PC-3 (cell line): ENCODE results near the gene LINC00305. TPM values are rescaled to one million over a fixed set of nuclear protein-coding genes. Genes with fewer than 3 reads are reported as not detected.

ENCODE experiments used
- ATAC-seq: fragments of 200-7000 bp; cut with Tn5 transposase; 2 replicates; pipeline ENCODE4 v1.9.1; 2020; ENCODE audit warnings: mild to moderate bottlenecking, moderate library complexity
- BruUV-seq: library from RNA; stranded (reverse); fragments of 400-500 nt; replicated peaks from 2 replicates; lab custom pipeline; 2021; lab: Mats Ljungman, UMichigan
- CTCF ChIA-PET: fragments of 300-600 bp; sonication (Branson Sonifier 250); formaldehyde crosslinking; loops from one replicate; lab custom pipeline; 2022; ENCODE audit warnings: antibody characterized with exemption; lab: Charles Lee
- POLR2A ChIA-PET: fragments of 300-600 bp; sonication (Branson Sonifier 250); formaldehyde crosslinking; loops from one replicate; lab custom pipeline; 2022; ENCODE audit warnings: antibody characterized with exemption; ENCODE audit not compliant: unreplicated experiment; lab: Charles Lee
- DNase-seq: peaks from one replicate; pipeline ENCODE4 v3.0.0-alpha.2; 2015
- H2AFZ ChIP-seq: fragments of 300-600 bp; sonication (generic); 2 replicates; pipeline ENCODE4 v1.6.0; 2016; ENCODE audit warnings: antibody characterized with exemption, low read length
- H3F3A ChIP-seq: fragments of 300-600 bp; sonication (generic); one replicate; pipeline ENCODE4 v1.6.0; 2017; ENCODE audit warnings: antibody characterized with exemption, low read length, control low read depth, mild to moderate bottlenecking; ENCODE audit not compliant: unreplicated experiment
- H3K27ac ChIP-seq: fragments of 300-600 bp; sonication (generic); 2 replicates; pipeline ENCODE4 v1.5.1; 2016; ENCODE audit warnings: mild to moderate bottlenecking, low read length
- H3K27me3 ChIP-seq: fragments of 300-600 bp; sonication (generic); 2 replicates; pipeline ENCODE4 v1.6.1; 2016; ENCODE audit warnings: low read length, mixed read lengths
- H3K36me3 ChIP-seq: fragments of 300-600 bp; sonication (generic); 2 replicates; pipeline ENCODE4 v1.6.1; 2016; ENCODE audit warnings: low read depth, mixed run types, low read length, mixed read lengths
- H3K4me1 ChIP-seq: fragments of 300-600 bp; sonication (generic); 2 replicates; pipeline ENCODE4 v1.5.1; 2016; ENCODE audit warnings: low read length; ENCODE audit not compliant: insufficient read depth
- H3K4me2 ChIP-seq: fragments of 300-600 bp; sonication (generic); 2 replicates; pipeline ENCODE4 v1.6.0; 2016; ENCODE audit warnings: low read length
- H3K4me3 ChIP-seq: fragments of 300-600 bp; sonication (generic); 2 replicates; pipeline ENCODE4 v1.5.1; 2016; ENCODE audit warnings: mild to moderate bottlenecking, low read length, mixed read lengths
- H3K79me2 ChIP-seq: fragments of 300-600 bp; sonication (generic); 2 replicates; pipeline ENCODE4 v1.6.1; 2017; ENCODE audit warnings: low read length, mixed read lengths
- H3K9ac ChIP-seq: fragments of 300-600 bp; sonication (generic); 2 replicates; pipeline ENCODE4 v1.6.0; 2016; ENCODE audit warnings: mild to moderate bottlenecking, low read length
- H3K9me2 ChIP-seq: fragments of 300-600 bp; sonication (generic); replicated peaks from 2 replicates; pipeline ENCODE4 v1.6.1; 2016; ENCODE audit warnings: mixed run types, low read length, mixed read lengths
- H3K9me3 ChIP-seq: fragments of 300-600 bp; sonication (generic); 2 replicates; pipeline ENCODE4 v1.6.1; 2016; ENCODE audit warnings: low read length, mixed read lengths
- H4K20me1 ChIP-seq: fragments of 300-600 bp; sonication (generic); 2 replicates; pipeline ENCODE4 v1.6.1; 2016; ENCODE audit warnings: low read length, mixed read lengths
- EZH2 ChIP-seq: fragments of 300-600 bp; sonication (generic); IDR thresholded peaks from one replicate; pipeline ENCODE4 v1.6.1; 2017; ENCODE audit warnings: antibody characterized with exemption, mild to moderate bottlenecking, low read length; ENCODE audit not compliant: unreplicated experiment
- EZH2phosphoT487 ChIP-seq: fragments of 300-600 bp; sonication (generic); IDR thresholded peaks from 2 replicates; pipeline ENCODE4 v1.6.1; 2018; ENCODE audit warnings: mild to moderate bottlenecking, antibody characterized with exemption, low read length, borderline replicate concordance
- intact Hi-C: fragments of 100-400 bp; cut with micrococcal nuclease; formaldehyde crosslinking; loops from 2 replicates; pipeline ENCODE4 v1.9.0; 2023
- total RNA-seq: library from RNA; depleted of rRNA; stranded (reverse); fragments of >200 nt; gene quantifications from 2 replicates; pipeline ENCODE4 v1.2.3, GENCODE V29; 2014
- TF ChIP-seq, protein P1 (sequence below): fragments of 300-600 bp; sonication (generic); conservative IDR thresholded peaks from 2 replicates; pipeline ENCODE4 v1.5.1; 2017; ENCODE audit warnings: antibody characterized with exemption, low read depth, mild to moderate bottlenecking, low read length

The LINC00305 gene
- total RNA-seq, 1 experiment from 2014 or later: not detected

DNA sequence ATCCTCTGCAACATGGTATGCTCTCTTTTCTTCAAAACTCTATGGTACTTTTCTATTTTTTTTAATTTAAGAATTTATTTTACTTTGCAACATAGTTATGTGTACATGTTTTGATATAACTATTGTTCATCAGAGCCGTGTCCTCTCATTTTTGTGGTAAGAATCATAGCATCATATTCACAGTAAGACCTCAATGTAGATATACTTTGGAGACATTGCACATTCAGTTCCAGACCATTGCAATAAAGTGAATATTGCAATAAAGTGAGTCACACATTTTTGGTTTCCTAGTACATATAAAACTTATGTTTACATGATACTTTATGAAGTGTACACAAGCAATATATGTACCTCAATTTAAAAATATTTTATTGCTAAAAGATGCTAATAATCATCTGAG, 22.7 kb upstream of the LINC00305 start:
- POLR2A ChIA-PET: no interaction called here
- ATAC-seq: peak; percentile 55
- CTCF ChIA-PET: no interaction called here
- no peak overlapping the region for H3K4me2 ChIP-seq
- no peaks in the 10 kb centered on the region for H4K20me1 ChIP-seq
- no peaks in the 10 kb centered on the region for H3K9me3 ChIP-seq
- no peaks in the 10 kb centered on the region for H3K4me1 ChIP-seq
- H3K9me2 ChIP-seq: no peaks in the 10 kb centered on the region
- DNase-seq: peak; percentile 22
- H3F3A ChIP-seq: no peaks in the 10 kb centered on the region
- no peak overlapping the region for H2AFZ ChIP-seq
- no peaks in the 10 kb centered on the region for H3K79me2 ChIP-seq
- no peak for TF ChIP-seq EZH2phosphoT487
- TF ChIP-seq EZH2: no peak
- TF ChIP-seq, protein P1, sequence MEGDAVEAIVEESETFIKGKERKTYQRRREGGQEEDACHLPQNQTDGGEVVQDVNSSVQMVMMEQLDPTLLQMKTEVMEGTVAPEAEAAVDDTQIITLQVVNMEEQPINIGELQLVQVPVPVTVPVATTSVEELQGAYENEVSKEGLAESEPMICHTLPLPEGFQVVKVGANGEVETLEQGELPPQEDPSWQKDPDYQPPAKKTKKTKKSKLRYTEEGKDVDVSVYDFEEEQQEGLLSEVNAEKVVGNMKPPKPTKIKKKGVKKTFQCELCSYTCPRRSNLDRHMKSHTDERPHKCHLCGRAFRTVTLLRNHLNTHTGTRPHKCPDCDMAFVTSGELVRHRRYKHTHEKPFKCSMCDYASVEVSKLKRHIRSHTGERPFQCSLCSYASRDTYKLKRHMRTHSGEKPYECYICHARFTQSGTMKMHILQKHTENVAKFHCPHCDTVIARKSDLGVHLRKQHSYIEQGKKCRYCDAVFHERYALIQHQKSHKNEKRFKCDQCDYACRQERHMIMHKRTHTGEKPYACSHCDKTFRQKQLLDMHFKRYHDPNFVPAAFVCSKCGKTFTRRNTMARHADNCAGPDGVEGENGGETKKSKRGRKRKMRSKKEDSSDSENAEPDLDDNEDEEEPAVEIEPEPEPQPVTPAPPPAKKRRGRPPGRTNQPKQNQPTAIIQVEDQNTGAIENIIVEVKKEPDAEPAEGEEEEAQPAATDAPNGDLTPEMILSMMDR: no peak
- no TSS peak for BruUV-seq
- H3K9ac ChIP-seq: no peak overlapping the region
- H3K4me3 ChIP-seq: no peak overlapping the region
- intact Hi-C loops: no loop called here
- no peaks in the 10 kb centered on the region for H3K36me3 ChIP-seq
- peaks cover 11% of the 10 kb centered on the region; the same call in 1 of the 2 replicates for H3K27me3 ChIP-seq
- H3K27ac ChIP-seq: no peak overlapping the region

DNA sequence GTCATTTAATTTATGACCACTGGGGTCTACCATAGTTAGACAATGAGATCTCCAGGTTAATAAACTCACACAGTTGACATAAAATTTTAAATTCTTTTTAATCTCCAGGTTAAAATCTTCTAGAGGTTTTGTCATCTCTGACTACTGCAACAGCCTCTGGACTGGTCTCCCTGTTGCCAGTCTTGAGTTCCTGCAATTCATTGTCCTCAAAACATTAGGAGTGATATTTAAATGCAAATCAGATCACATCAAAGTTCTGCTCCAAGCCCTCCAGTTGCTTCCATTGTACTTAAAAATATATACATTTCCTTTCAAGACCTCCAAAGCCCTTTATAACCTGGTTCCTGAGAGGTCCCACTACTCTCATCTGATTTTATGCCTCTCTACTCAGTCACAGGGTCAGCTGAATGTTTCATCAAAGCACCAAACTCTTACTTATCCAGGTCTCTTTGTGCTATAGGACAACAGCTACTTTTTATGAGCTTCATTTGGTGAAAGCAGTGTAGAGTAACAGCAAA, 18.6 kb upstream of the LINC00305 start:
- BruUV-seq: no TSS peak
- Histone ChIP-seq H3K4me2 (no peak overlapping the region), H3K79me2 (no peaks in the 10 kb centered on the region), H3K36me3 (no peaks in the 10 kb centered on the region), H3K27me3 (peaks cover 8% of the 10 kb centered on the region; the same call in 1 of the 2 replicates), H3K9me3 (no peaks in the 10 kb centered on the region), H3K4me3 (no peak overlapping the region), H2AFZ (no peak overlapping the region), H3F3A (no peaks in the 10 kb centered on the region), H3K9ac (no peak overlapping the region), H4K20me1 (no peaks in the 10 kb centered on the region), H3K27ac (no peak overlapping the region), H3K9me2 (no peaks in the 10 kb centered on the region), H3K4me1 (no peaks in the 10 kb centered on the region)
- POLR2A ChIA-PET: no interaction called here
- intact Hi-C loops: no loop called here
- DNase-seq (no peak), ATAC-seq (no peak)
- CTCF ChIA-PET: no interaction called here
- TF ChIP-seq, protein P1: no peak
- TF ChIP-seq EZH2phosphoT487 (no peak), EZH2 (no peak)

DNA sequence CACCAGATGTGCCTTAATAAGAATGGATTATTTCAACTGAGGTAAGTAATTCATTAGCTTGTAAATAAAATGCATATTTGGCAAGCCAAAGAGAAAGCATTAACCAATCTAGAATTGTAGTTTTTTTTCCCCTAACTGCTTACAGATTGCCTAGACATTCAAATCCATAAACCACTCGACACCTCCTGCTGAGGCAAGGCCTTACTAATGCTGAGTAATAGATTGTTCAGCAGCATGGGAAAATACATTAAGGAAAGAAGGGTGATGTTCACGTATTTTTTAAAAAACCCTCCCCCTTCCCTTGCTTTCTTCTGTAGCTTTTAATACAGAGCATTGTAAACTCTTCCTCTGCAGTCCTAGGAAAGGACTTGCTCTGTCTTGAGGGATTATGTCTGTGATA, 17.0 kb upstream of the LINC00305 start:
- ChIA-PET POLR2A (no interaction called here), CTCF (no interaction called here)
- no peaks in the 10 kb centered on the region for H3K9me2 ChIP-seq
- H3K9me3 ChIP-seq: no peaks in the 10 kb centered on the region
- BruUV-seq: no TSS peak
- ATAC-seq: peak; percentile 72
- H3K4me3 ChIP-seq: no peak overlapping the region
- H3K27me3 ChIP-seq: peaks cover 20% of the 10 kb centered on the region; the same call in 1 of the 2 replicates
- TF ChIP-seq EZH2phosphoT487 (no peak), EZH2 (no peak)
- TF ChIP-seq, protein P1: no peak
- no peak overlapping the region for H3K4me2 ChIP-seq
- H3K36me3 ChIP-seq: no peaks in the 10 kb centered on the region
- H4K20me1 ChIP-seq: no peaks in the 10 kb centered on the region
- no peak overlapping the region for H2AFZ ChIP-seq
- intact Hi-C loops: no loop called here
- no peaks in the 10 kb centered on the region for H3K4me1 ChIP-seq
- DNase-seq: peak; percentile 26
- H3K9ac ChIP-seq: no peak overlapping the region
- H3K27ac ChIP-seq: no peak overlapping the region
- H3K79me2 ChIP-seq: no peaks in the 10 kb centered on the region
- no peaks in the 10 kb centered on the region for H3F3A ChIP-seq
